Thoracic aorta (tissue), 2 donors: ENCODE data around the gene SMARCD1. TPM values are rescaled to one million over a fixed set of nuclear protein-coding genes. Genes with fewer than 3 reads are reported as not detected.

Experiments used
- ATAC-seq: fragments of 150-250 bp; one replicate; pipeline ENCODE4 v1.8.0; 2017; ENCODE audit warnings: low read depth; ENCODE audit not compliant: insufficient number of reproducible peaks, low FRiP score
- DNase-seq: peaks from one replicate; pipeline ENCODE4 v3.0.0-alpha.2; 2020; ENCODE audit warnings: low spot score
- H3K27ac ChIP-seq, 2 donors: fragments of 200-600 bp; sonication (generic); 1 replicate in 1 of 2; 2 replicates in 1 of 2; pipeline ENCODE4 v1.5.1; 2016; ENCODE audit warnings: mild to moderate bottlenecking in 2 of 2, moderate library complexity in 2 of 2
- H3K27me3 ChIP-seq: fragments of 200-600 bp; sonication (generic); replicated peaks from 2 replicates; pipeline ENCODE4 v1.6.0; 2016; ENCODE audit warnings: mild to moderate bottlenecking; ENCODE audit not compliant: insufficient read depth
- H3K36me3 ChIP-seq: fragments of 200-600 bp; sonication (generic); one replicate; pipeline ENCODE4 v1.5.1; 2016
- H3K4me1 ChIP-seq, 2 donors: fragments of 200-600 bp; sonication (generic); 1 replicate in 1 of 2; 2 replicates in 1 of 2; pipeline versions ENCODE4 v1.5.1 to v1.6.0; 2016; ENCODE audit warnings: low read depth in 2 of 2, mild to moderate bottlenecking in 1 of 2; ENCODE audit not compliant: control insufficient read depth in 1 of 2
- H3K4me3 ChIP-seq: fragments of 200-600 bp; sonication (generic); 2 replicates; pipeline ENCODE4 v1.5.1; 2016; ENCODE audit warnings: mild to moderate bottlenecking
- H3K9me3 ChIP-seq: fragments of 200-600 bp; sonication (generic); 2 replicates; pipeline ENCODE4 v1.5.1; 2016
- total RNA-seq, 2 donors: library from RNA; depleted of rRNA; stranded (reverse); fragments of >200 nt; gene quantifications; one replicate each; pipeline versions ENCODE4 v1.1.0 to v1.2.3, GENCODE V29; 2016
- TF ChIP-seq, protein P1 (sequence below): fragments of 200-600 bp; sonication (generic); IDR thresholded peaks from one replicate; pipeline ENCODE4 v1.5.1; 2019; ENCODE audit warnings: antibody characterized with exemption

SMARCD1 gene
- total RNA-seq, 2 donors from 2014 or later: 53.6 to 60.0 TPM

DNA sequence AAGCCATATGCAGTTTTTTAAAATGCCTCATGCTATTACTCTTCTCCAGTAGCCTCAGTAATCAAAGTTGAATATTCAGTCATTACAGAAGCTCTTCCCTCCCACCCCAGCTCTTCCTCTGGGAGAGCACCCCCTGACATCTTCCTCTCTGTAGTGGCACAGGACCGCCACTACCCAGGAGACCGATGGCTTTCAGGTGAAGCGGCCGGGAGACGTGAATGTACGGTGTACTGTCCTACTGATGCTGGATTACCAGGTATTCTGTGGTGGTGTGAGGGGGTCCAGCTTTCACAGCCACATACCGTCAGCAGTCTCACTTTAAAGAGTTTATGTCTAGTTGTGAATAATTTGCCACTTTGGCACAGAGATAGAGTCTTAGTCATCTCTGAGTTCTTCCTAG is 4.6 kb downstream of the SMARCD1 start:
- TF ChIP-seq, protein P1, sequence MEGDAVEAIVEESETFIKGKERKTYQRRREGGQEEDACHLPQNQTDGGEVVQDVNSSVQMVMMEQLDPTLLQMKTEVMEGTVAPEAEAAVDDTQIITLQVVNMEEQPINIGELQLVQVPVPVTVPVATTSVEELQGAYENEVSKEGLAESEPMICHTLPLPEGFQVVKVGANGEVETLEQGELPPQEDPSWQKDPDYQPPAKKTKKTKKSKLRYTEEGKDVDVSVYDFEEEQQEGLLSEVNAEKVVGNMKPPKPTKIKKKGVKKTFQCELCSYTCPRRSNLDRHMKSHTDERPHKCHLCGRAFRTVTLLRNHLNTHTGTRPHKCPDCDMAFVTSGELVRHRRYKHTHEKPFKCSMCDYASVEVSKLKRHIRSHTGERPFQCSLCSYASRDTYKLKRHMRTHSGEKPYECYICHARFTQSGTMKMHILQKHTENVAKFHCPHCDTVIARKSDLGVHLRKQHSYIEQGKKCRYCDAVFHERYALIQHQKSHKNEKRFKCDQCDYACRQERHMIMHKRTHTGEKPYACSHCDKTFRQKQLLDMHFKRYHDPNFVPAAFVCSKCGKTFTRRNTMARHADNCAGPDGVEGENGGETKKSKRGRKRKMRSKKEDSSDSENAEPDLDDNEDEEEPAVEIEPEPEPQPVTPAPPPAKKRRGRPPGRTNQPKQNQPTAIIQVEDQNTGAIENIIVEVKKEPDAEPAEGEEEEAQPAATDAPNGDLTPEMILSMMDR: no peak
- Histone ChIP-seq H3K4me1 (peaks cover 0 to 28% of the 10 kb centered on the region in 2 donors), H3K27ac (no peak overlapping the region), H3K27me3 (no peaks in the 10 kb centered on the region), H3K9me3 (no peaks in the 10 kb centered on the region), H3K4me3 (no peak overlapping the region), H3K36me3 (peaks cover 58% of the 10 kb centered on the region)
- DNase-seq (no peak), ATAC-seq (no peak)

GRCh38 chr12:50090391-50090790 is 5.2 kb downstream of the SMARCD1 start:
- TF ChIP-seq, protein P1: no peak
- no peak for ATAC-seq
- no peaks in the 10 kb centered on the region for H3K27me3 ChIP-seq
- peaks cover 0 to 28% of the 10 kb centered on the region in 2 donors for H3K4me1 ChIP-seq
- no peak for DNase-seq
- no peak overlapping the region for H3K4me3 ChIP-seq
- H3K9me3 ChIP-seq: no peaks in the 10 kb centered on the region
- H3K27ac ChIP-seq: no peak overlapping the region
- H3K36me3 ChIP-seq: peaks cover 65% of the 10 kb centered on the region

DNA sequence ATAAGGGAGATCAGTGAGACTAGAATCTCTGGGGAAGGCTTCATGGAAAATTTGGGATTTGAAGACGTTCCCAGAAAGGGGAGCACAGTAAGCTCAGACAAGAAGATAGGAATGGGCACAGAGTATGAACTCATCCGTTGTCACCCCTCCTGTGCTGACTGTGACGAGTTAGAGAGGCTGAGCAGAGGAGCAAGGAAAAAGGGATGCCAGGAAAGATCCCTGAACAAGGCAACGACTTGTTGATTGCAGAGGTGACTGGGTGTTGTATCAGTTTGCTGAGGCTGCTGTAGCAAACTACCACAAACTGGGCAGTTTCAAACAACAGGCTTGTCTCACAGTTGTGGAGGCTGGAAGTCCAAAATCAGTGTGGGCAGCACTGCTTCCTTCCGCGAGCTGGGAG is 12.8 kb downstream of the SMARCD1 start:
- no peak for ATAC-seq
- TF ChIP-seq, protein P1: no peak
- Histone ChIP-seq H3K36me3 (peaks cover 63% of the 10 kb centered on the region), H3K27me3 (no peaks in the 10 kb centered on the region), H3K9me3 (no peaks in the 10 kb centered on the region), H3K4me3 (no peak overlapping the region), H3K4me1 (no peaks in the 10 kb centered on the region), H3K27ac (no peak overlapping the region)
- no peak for DNase-seq

GRCh38 chr12:50099302-50100008 is 14.3 kb downstream of the SMARCD1 start:
- no peaks in the 10 kb centered on the region for H3K9me3 ChIP-seq
- H3K4me3 ChIP-seq: no peak overlapping the region
- no peak for ATAC-seq
- peaks cover 50% of the 10 kb centered on the region for H3K36me3 ChIP-seq
- H3K27me3 ChIP-seq: no peaks in the 10 kb centered on the region
- TF ChIP-seq, protein P1: no peak
- no peak overlapping the region for H3K27ac ChIP-seq
- H3K4me1 ChIP-seq: peaks cover 8 to 13% of the 10 kb centered on the region in 2 donors
- no peak for DNase-seq

- ATAC-seq (no peak), DNase-seq (no peak)
- TF ChIP-seq, protein P1: no peak
- peaks cover 8 to 16% of the 10 kb centered on the region in 2 donors for H3K4me1 ChIP-seq
- peaks cover 39% of the 10 kb centered on the region for H3K36me3 ChIP-seq
- H3K27ac ChIP-seq: no peak overlapping the region
- no peaks in the 10 kb centered on the region for H3K9me3 ChIP-seq
- no peak overlapping the region for H3K4me3 ChIP-seq
- no peaks in the 10 kb centered on the region for H3K27me3 ChIP-seq
Measured at GRCh38 chr12:50100561-50100960, 15.4 kb downstream of the SMARCD1 start.
